Measurements from ENCODE around the gene SLC13A2. TPM values are rescaled to one million over a fixed set of nuclear protein-coding genes. Genes with fewer than 3 reads are reported as not detected.

SLC13A2 gene
- total and polyA plus RNA-seq, 2 donors (not counting 3 experiments of a cell fraction or from before 2014, with no cell fraction given): not detected

GRCh38 chr17:28519236-28519635 lies 45.8 kb downstream of the SLC13A2 start:
- no peaks in the 10 kb centered on the region for H3K36me3 ChIP-seq (ENCODE audit: control insufficient read depth in 2 of 2, extremely low read depth in 1 of 2, insufficient read depth in 2 of 2, low read length in 2 of 2)
- ChIA-PET POLR2A (no interaction called here), CTCF (interaction anchor here (1.0 kb wide), 1 partner anchor 27 kb away, joined by 3 read pairs; no protein-coding TSS in a partner anchor)
- no peak overlapping the region for H3K9ac ChIP-seq (replicated peaks; ENCODE audit: extremely low read depth, insufficient read depth, low read length)
- TF ChIP-seq JUN (IDR thresholded peaks at IDR 0.05; ENCODE audit: borderline replicate concordance, insufficient read depth, insufficient read length, low read depth) (no peak), FOS (IDR thresholded peaks at IDR 0.05; ENCODE audit: borderline replicate concordance, insufficient read depth, low read length) (no peak), POLR2AphosphoS5 (IDR thresholded peaks at IDR 0.05; ENCODE audit: insufficient read depth, low read depth, low read length) (no peak), GATA2 (IDR thresholded peaks at IDR 0.05; ENCODE audit: insufficient read depth, insufficient read length, low read depth, low read length) (no peak), EZH2 (IDR thresholded peaks at IDR 0.05; ENCODE audit: borderline replicate concordance, low read depth, low read length, severe bottlenecking) (no peak), POLR2A (IDR thresholded peaks at IDR 0.05; ENCODE audit: low read depth, low read length) (no peak), MYC (IDR thresholded peaks at IDR 0.05; ENCODE audit: low read depth, low read length) (no peak), MAX (IDR thresholded peaks at IDR 0.05; ENCODE audit: insufficient read depth, insufficient read length) (no peak)
- TF ChIP-seq, protein P1, sequence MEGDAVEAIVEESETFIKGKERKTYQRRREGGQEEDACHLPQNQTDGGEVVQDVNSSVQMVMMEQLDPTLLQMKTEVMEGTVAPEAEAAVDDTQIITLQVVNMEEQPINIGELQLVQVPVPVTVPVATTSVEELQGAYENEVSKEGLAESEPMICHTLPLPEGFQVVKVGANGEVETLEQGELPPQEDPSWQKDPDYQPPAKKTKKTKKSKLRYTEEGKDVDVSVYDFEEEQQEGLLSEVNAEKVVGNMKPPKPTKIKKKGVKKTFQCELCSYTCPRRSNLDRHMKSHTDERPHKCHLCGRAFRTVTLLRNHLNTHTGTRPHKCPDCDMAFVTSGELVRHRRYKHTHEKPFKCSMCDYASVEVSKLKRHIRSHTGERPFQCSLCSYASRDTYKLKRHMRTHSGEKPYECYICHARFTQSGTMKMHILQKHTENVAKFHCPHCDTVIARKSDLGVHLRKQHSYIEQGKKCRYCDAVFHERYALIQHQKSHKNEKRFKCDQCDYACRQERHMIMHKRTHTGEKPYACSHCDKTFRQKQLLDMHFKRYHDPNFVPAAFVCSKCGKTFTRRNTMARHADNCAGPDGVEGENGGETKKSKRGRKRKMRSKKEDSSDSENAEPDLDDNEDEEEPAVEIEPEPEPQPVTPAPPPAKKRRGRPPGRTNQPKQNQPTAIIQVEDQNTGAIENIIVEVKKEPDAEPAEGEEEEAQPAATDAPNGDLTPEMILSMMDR (IDR thresholded peaks at IDR 0.05; ENCODE audit: extremely low read depth in 1 of 2, insufficient read depth in 1 of 2, low read depth in 1 of 2, low read length in 2 of 2): no peak
- FAIRE-seq: no peak
- H3K27me3 ChIP-seq (ENCODE audit: control insufficient read depth in 2 of 2, insufficient read depth in 2 of 2, low read length in 2 of 2): no peaks in the 10 kb centered on the region
- H3K79me2 ChIP-seq (ENCODE audit: control insufficient read depth, insufficient read depth, low read length): no peaks in the 10 kb centered on the region
- no peak for DNase-seq (ENCODE audit: low read depth, low spot score)
- no peak overlapping the region for H3K27ac ChIP-seq (ENCODE audit: insufficient read depth, low read depth, low read length)
- H3K9me1 ChIP-seq (replicated peaks; ENCODE audit: control insufficient read depth, extremely low read depth, insufficient read depth, low read length): no peaks in the 10 kb centered on the region
- H4K20me1 ChIP-seq (replicated peaks; ENCODE audit: control insufficient read depth, extremely low read depth, insufficient read depth, low read length): no peaks in the 10 kb centered on the region
- dilution Hi-C loops (cut with MboI; ENCODE audit: extremely low pct_ligation_motif_present, low sequenced_read_pairs): no loop called here
- no peaks in the 10 kb centered on the region for H3K4me1 ChIP-seq (ENCODE audit: control insufficient read depth, extremely low read depth, insufficient read depth, low read length)
- intact Hi-C loops (cut with micrococcal nuclease): no loop called here
- BruUV-seq (replicated peaks): no TSS peak
- H3K4me2 ChIP-seq (ENCODE audit: insufficient read depth, low read length): no peak overlapping the region
- H3K9me3 ChIP-seq (replicated peaks; ENCODE audit: control insufficient read depth, insufficient read depth, low read length): no peaks in the 10 kb centered on the region
- no peak overlapping the region for H3K4me3 ChIP-seq (replicated peaks in 1 of 3; ENCODE audit: insufficient read depth in 1 of 3, low read depth in 1 of 3, low read length in 3 of 3)
- H2AFZ ChIP-seq (ENCODE audit: low read depth, low read length): no peak overlapping the region
